Omental fat pad (tissue), 4 donors: Measurements from ENCODE around the gene SMPD4. TPM values are rescaled to one million over a fixed set of nuclear protein-coding genes. Genes with fewer than 3 reads are reported as not detected.
"Not testable (repeated sequence)": the region's sequence is repeated elsewhere in the genome, so short reads cannot be mapped to it uniquely, and the experiment has no call there.

Source experiments
- ATAC-seq: fragments of 150-250 bp; one replicate; pipeline ENCODE4 v1.9.1; 2016; ENCODE audit warnings: mild to moderate bottlenecking, moderate library complexity; ENCODE audit not compliant: low FRiP score
- DNase-seq: peaks from one replicate; pipeline ENCODE4 v3.0.0-alpha.2; 2019; ENCODE audit warnings: low spot score
- CTCF ChIP-seq, 3 donors: fragments of 450-650 bp; IDR thresholded peaks; one replicate each; pipeline ENCODE4 v1.5.1; 2016 to 2017; ENCODE audit warnings: antibody characterized with exemption in 3 of 3, mild to moderate bottlenecking in 3 of 3, moderate library complexity in 2 of 3
- small RNA-seq: library from RNA; depleted of rRNA; stranded (forward); fragments of <200 nt; gene quantifications from one replicate; pipeline ENCODE3, GENCODE V24; 2016
- total RNA-seq, 4 donors: library from RNA; depleted of rRNA; stranded (reverse); fragments of >200 nt; gene quantifications; one replicate each; pipeline ENCODE4 v1.1.0, GENCODE V29; 2016

Gene SMPD4
- total RNA-seq, 4 donors from 2014 or later: 21.8 to 39.1 (median 29.4) TPM

DNA sequence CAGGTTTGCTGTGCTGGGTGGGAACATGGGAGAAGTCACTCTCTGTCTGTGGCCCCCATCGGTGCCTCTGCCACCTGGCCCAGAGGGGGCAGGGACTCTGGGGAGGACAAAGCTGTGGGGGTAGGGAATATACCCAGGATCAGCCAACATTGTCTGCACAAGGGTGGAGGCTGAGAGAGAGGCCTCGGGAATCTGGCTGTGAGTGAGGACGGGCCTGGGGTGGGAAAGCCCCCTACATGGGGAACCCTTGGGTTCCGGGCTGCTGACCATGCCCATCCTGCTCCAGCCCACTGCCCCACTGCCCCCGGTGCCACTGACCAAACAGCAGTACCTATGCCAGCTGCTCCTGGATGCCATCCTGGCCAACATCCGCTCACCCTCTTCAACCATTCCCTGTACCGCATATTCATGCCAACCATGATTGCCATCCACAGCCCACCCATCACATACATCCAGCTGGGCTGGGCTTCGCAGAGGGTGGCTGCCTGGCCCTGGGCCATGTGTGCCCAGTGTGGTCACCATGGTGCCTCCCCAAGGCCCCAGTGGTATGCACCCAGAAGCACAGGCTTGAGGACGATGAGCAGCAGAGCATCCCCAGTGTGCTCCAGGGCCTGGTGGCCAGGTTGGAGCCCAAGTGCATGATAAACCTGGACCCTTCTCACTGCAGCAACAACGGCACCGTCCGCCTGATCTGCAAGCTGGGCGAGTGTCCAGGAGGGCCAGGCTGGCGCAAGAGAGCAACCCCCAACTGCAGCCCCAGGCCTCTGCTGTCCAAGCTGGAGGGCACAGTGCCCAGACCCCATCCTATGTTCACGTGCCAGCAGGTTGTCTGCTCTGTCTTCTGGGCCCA is 45.5 kb downstream of the SMPD4 start:
- no peak for ATAC-seq

GRCh38 chr2:130129120-130129829 is 52.1 kb downstream of the SMPD4 start, which contains the start of gene POTEF:
Gene POTEF, minus strand, starts transcription at chr2:130129222. Its CDS starts 8,707 bp downstream, at chr2:130120515.
- not testable (repeated sequence) for ATAC-seq, DNase-seq

More for the DNA sequence above, 45.5 kb downstream of the SMPD4 start:
- no peak for DNase-seq
- TF ChIP-seq CTCF (IDR thresholded peaks at IDR 0.05): no peak

DNA sequence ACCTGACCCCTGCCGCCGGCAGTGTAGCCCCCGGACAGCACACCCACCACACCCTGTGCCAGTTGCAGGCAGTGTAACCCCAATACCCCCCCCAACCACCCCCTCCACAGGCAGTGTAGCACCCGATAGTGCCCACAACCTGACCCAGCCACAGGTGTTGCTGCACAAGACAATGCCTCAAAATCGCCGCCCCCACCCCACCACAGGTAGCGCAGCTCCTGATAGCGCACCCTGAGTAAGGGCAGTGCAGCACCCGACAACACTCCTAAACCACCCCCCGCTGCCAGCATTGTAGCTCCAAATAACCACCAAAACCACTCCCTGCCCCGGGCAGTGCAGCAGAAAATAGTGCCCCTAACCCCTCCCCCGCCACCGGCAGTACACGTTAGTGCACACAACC is 52.9 kb downstream of the SMPD4 start:
- DNase-seq, ATAC-seq: not testable (repeated sequence)

DNA sequence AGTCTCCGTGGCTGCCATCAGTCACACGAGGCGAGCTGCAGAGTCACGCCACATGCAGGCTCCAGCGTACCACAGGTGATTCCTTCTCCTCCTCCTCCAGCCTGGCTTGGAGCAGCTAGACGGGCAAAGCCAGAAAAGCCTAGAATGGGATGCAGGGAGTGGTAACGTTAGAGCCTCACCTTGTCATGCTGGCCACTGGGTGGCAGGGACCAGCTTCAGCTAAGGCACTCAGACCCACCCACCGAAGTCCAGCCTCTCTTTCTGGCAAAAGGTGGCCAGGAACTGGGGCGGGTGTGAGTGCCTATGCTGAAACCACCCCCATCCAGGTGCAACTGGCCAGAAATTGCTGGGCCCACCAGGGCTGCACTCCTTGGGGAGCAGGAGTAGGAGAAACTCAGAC is 53.7 kb downstream of the SMPD4 start:
- DNase-seq, ATAC-seq: not testable (repeated sequence)

DNA sequence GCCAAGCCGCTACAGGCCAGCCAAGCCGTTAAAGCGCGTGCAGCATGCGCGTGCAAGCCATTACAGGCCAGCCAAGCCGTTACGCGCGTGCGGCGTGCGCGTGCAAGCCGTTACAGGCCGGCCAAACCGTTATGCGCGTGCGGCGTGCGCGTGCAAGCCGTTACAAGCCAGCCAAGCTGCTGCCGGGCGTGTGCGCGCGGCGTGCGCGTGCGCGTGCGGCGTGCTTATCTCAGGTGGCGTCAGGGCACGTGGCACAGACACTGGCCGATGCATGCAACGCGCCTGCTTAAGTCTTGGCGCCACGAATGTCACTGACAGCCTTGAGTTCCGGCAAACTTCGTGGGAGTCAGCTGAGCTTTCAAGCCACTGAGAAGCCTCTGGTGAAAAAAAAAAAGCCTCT is 60.5 kb downstream of the SMPD4 start:
- ATAC-seq, DNase-seq: not testable (repeated sequence)

- DNase-seq, ATAC-seq: not testable (repeated sequence)
These were observed 78.6 kb downstream of the SMPD4 start for GRCh38 chr2:130102597-130103363.

Small RNAs within 50 kb of the gene (small RNA-seq; reads per million reads assigned to genes)
- gene RNU6-1049P: not detected

Other genes starting within 250 kb of the SMPD4 start
- gene RAB6C, start 201.9 kb downstream of the SMPD4 start, total RNA-seq: under 1 TPM in 1 of 4 donors, not detected in 3; 0.19 TPM
- under 1 TPM in 1 of 4 donors, not detected in 3; 0.09 TPM for gene POTEF, start 52.4 kb downstream of the SMPD4 start, total RNA-seq
- gene CCDC74B, start 36.5 kb downstream of the SMPD4 start, total RNA-seq: 10 to 100 TPM in 1 of 4 donors, 1 to 10 TPM in 3; 1.2 to 10.4 (median 1.6) TPM
- 10 to 100 TPM; 52.8 to 93.5 (median 72.4) TPM for gene MZT2B, start 660 bp upstream of the SMPD4 start, total RNA-seq
- gene TUBA3E, start 16.8 kb upstream of the SMPD4 start, total RNA-seq: not detected
- gene IMP4, start 161.3 kb upstream of the SMPD4 start, total RNA-seq: 100 to 1,000 TPM; 102 to 221 (median 130) TPM
- 100 to 1,000 TPM in 1 of 4 donors, 10 to 100 TPM in 3; 43.1 to 104 (median 57.0) TPM for gene PTPN18, start 174.5 kb upstream of the SMPD4 start, total RNA-seq